ENCODE results near the gene UGT3A1.

UGT3A1 gene

GRCh38 chr5:35919191-35919590 lies 72.0 kb downstream of the UGT3A1 start:
- H3K27me3 ChIP-seq (ENCODE audit: control insufficient read depth in 1 of 2, insufficient read depth in 2 of 2, low read length in 2 of 2): peaks cover 8 to 11% of the 10 kb centered on the region in 2 donors
- no peak overlapping the region for H3K4me3 ChIP-seq (ENCODE audit: low read length in 2 of 2)
- no peak overlapping the region for H3K27ac ChIP-seq (ENCODE audit: low read length)
- no peaks in the 10 kb centered on the region for H3K4me1 ChIP-seq (ENCODE audit: control insufficient read depth, insufficient read depth, low read length)
- peaks cover 0 to 6% of the 10 kb centered on the region in 2 donors for H3K9me3 ChIP-seq (ENCODE audit: control insufficient read depth in 2 of 2, low read length in 2 of 2)
- H3K9ac ChIP-seq (ENCODE audit: low read length in 2 of 2): no peak overlapping the region
- H3K36me3 ChIP-seq (ENCODE audit: control insufficient read depth in 2 of 2, insufficient read depth in 2 of 2, low read length in 2 of 2): no peaks in the 10 kb centered on the region

- H3K36me3 ChIP-seq (ENCODE audit: control insufficient read depth in 2 of 2, insufficient read depth in 2 of 2, low read length in 2 of 2): no peaks in the 10 kb centered on the region
These were observed 82.4 kb downstream of the UGT3A1 start for GRCh38 chr5:35908814-35909213.

GRCh38 chr5:35908228-35908627 lies 83.0 kb downstream of the UGT3A1 start:
- Histone ChIP-seq H3K27ac (ENCODE audit: low read length) (no peak overlapping the region), H3K4me3 (ENCODE audit: low read length in 2 of 2) (no peak overlapping the region), H3K27me3 (ENCODE audit: control insufficient read depth in 1 of 2, insufficient read depth in 2 of 2, low read length in 2 of 2) (no peaks in the 10 kb centered on the region), H3K9ac (ENCODE audit: low read length in 2 of 2) (no peak overlapping the region), H3K4me1 (ENCODE audit: control insufficient read depth, insufficient read depth, low read length) (no peaks in the 10 kb centered on the region), H3K36me3 (ENCODE audit: control insufficient read depth in 2 of 2, insufficient read depth in 2 of 2, low read length in 2 of 2) (no peaks in the 10 kb centered on the region), H3K9me3 (ENCODE audit: control insufficient read depth in 2 of 2, low read length in 2 of 2) (peaks cover 2 to 3% of the 10 kb centered on the region in 2 donors)

More at GRCh38 chr5:35908814-35909213, 82.4 kb downstream of the UGT3A1 start:
- H3K4me1 ChIP-seq (ENCODE audit: control insufficient read depth, insufficient read depth, low read length): no peaks in the 10 kb centered on the region
- H3K4me3 ChIP-seq (ENCODE audit: low read length in 2 of 2): no peak overlapping the region
- H3K27ac ChIP-seq (ENCODE audit: low read length): no peak overlapping the region
- no peaks in the 10 kb centered on the region for H3K27me3 ChIP-seq (ENCODE audit: control insufficient read depth in 1 of 2, insufficient read depth in 2 of 2, low read length in 2 of 2)
- H3K9ac ChIP-seq (ENCODE audit: low read length in 2 of 2): no peak overlapping the region
- peaks cover 2 to 3% of the 10 kb centered on the region in 2 donors for H3K9me3 ChIP-seq (ENCODE audit: control insufficient read depth in 2 of 2, low read length in 2 of 2)

- H3K4me1 ChIP-seq (ENCODE audit: control insufficient read depth, insufficient read depth, low read length): no peaks in the 10 kb centered on the region
- H3K27ac ChIP-seq (ENCODE audit: low read length): no peak overlapping the region
- no peaks in the 10 kb centered on the region for H3K27me3 ChIP-seq (ENCODE audit: control insufficient read depth in 1 of 2, insufficient read depth in 2 of 2, low read length in 2 of 2)
- H3K36me3 ChIP-seq (ENCODE audit: control insufficient read depth in 2 of 2, insufficient read depth in 2 of 2, low read length in 2 of 2): no peaks in the 10 kb centered on the region
- no peak overlapping the region for H3K4me3 ChIP-seq (ENCODE audit: low read length in 2 of 2)
- H3K9me3 ChIP-seq (ENCODE audit: control insufficient read depth in 2 of 2, low read length in 2 of 2): no peaks in the 10 kb centered on the region
- H3K9ac ChIP-seq (ENCODE audit: low read length in 2 of 2): no peak overlapping the region
These were observed 86.6 kb downstream of the UGT3A1 start for GRCh38 chr5:35904443-35905132.

GRCh38 chr5:35903631-35904203 lies 87.5 kb downstream of the UGT3A1 start:
- H3K27ac ChIP-seq (ENCODE audit: low read length): no peak overlapping the region
- H3K36me3 ChIP-seq (ENCODE audit: control insufficient read depth in 2 of 2, insufficient read depth in 2 of 2, low read length in 2 of 2): no peaks in the 10 kb centered on the region
- H3K4me3 ChIP-seq (ENCODE audit: low read length in 2 of 2): no peak overlapping the region
- H3K9me3 ChIP-seq (ENCODE audit: control insufficient read depth in 2 of 2, low read length in 2 of 2): no peaks in the 10 kb centered on the region
- H3K9ac ChIP-seq (ENCODE audit: low read length in 2 of 2): no peak overlapping the region
- no peaks in the 10 kb centered on the region for H3K27me3 ChIP-seq (ENCODE audit: control insufficient read depth in 1 of 2, insufficient read depth in 2 of 2, low read length in 2 of 2)
- no peaks in the 10 kb centered on the region for H3K4me1 ChIP-seq (ENCODE audit: control insufficient read depth, insufficient read depth, low read length)

- Histone ChIP-seq H3K27ac (ENCODE audit: low read length) (no peak overlapping the region), H3K4me3 (ENCODE audit: low read length in 2 of 2) (no peak overlapping the region), H3K36me3 (ENCODE audit: control insufficient read depth in 2 of 2, insufficient read depth in 2 of 2, low read length in 2 of 2) (no peaks in the 10 kb centered on the region), H3K27me3 (ENCODE audit: control insufficient read depth in 1 of 2, insufficient read depth in 2 of 2, low read length in 2 of 2) (no peaks in the 10 kb centered on the region), H3K4me1 (ENCODE audit: control insufficient read depth, insufficient read depth, low read length) (no peaks in the 10 kb centered on the region), H3K9ac (ENCODE audit: low read length in 2 of 2) (no peak overlapping the region), H3K9me3 (ENCODE audit: control insufficient read depth in 2 of 2, low read length in 2 of 2) (no peaks in the 10 kb centered on the region)
These were observed 89.0 kb downstream of the UGT3A1 start for GRCh38 chr5:35902046-35902672.
